Measurements from ENCODE around the gene FTO.

- TF ChIP-seq CTCF (IDR thresholded peaks at IDR 0.05; ENCODE audit: low read length), result no peak
- no peak for TF ChIP-seq EZH2 (optimal IDR thresholded peaks at IDR 0.05; ENCODE audit: low read depth, low read length)
Observed at GRCh38 chr16:53693320-53693719, 10.6 kb upstream of the FTO start.
